ENCODE data around the gene PTP4A1. TPM values are rescaled to one million over a fixed set of nuclear protein-coding genes. Genes with fewer than 3 reads are reported as not detected.
"Not testable (repeated sequence)": the region's sequence is repeated elsewhere in the genome, so short reads cannot be mapped to it uniquely, and the experiment has no call there.

The PTP4A1 gene
- total and polyA plus RNA-seq, 9 donors, result 11.2 to 32.9 (median 24.0) TPM

- H3K36me3 ChIP-seq (ENCODE audit: control insufficient read depth, insufficient read depth, low read length), result peaks cover 10% of the 10 kb centered on the region
- DNase-seq, result no peak
- no peaks in the 10 kb centered on the region for H3K4me1 ChIP-seq (ENCODE audit: control insufficient read depth, insufficient read depth, low read length)
- no peaks in the 10 kb centered on the region for H3K9me3 ChIP-seq (replicated peaks; ENCODE audit: control insufficient read depth, low read depth, low read length)
- H3K27me3 ChIP-seq (ENCODE audit: control insufficient read depth, insufficient read depth, low read length), result no peaks in the 10 kb centered on the region
- H3K4me3 ChIP-seq (ENCODE audit: low read length), result no peak overlapping the region
- 86% methylated on average over 4 of the region's 6 CpGs for whole genome bisulfite sequencing (ENCODE audit: insufficient coverage)
- H3K27ac ChIP-seq (ENCODE audit: low read length), result no peak overlapping the region
Observed at GRCh38 chr6:63579937-63580703, 7.8 kb downstream of the PTP4A1 start.

- Histone ChIP-seq H3K36me3 (ENCODE audit: control insufficient read depth, insufficient read depth, low read length) (peaks cover 10% of the 10 kb centered on the region), H3K27me3 (ENCODE audit: control insufficient read depth, insufficient read depth, low read length) (no peaks in the 10 kb centered on the region), H3K4me3 (ENCODE audit: low read length) (no peak overlapping the region), H3K4me1 (ENCODE audit: control insufficient read depth, insufficient read depth, low read length) (no peaks in the 10 kb centered on the region), H3K27ac (ENCODE audit: low read length) (no peak overlapping the region), H3K9me3 (replicated peaks; ENCODE audit: control insufficient read depth, low read depth, low read length) (no peaks in the 10 kb centered on the region)
- no peak for DNase-seq
- no CpG with 5 or more reads among the region's 3 CpGs for WGBS (ENCODE audit: insufficient coverage)
Observed at GRCh38 chr6:63580704-63580961, 8.4 kb downstream of the PTP4A1 start.

- H3K36me3 ChIP-seq (ENCODE audit: control insufficient read depth, insufficient read depth, low read length), result peaks cover 7% of the 10 kb centered on the region
Observed at GRCh38 chr6:63581355-63582013, 9.2 kb downstream of the PTP4A1 start.

GRCh38 chr6:63582579-63583231 lies 10.4 kb downstream of the PTP4A1 start:
- H3K36me3 ChIP-seq (ENCODE audit: control insufficient read depth, insufficient read depth, low read length), result peaks cover 7% of the 10 kb centered on the region
- no peak overlapping the region for H3K4me3 ChIP-seq (ENCODE audit: low read length)
- H3K27me3 ChIP-seq (ENCODE audit: control insufficient read depth, insufficient read depth, low read length), result no peaks in the 10 kb centered on the region
- no peaks in the 10 kb centered on the region for H3K9me3 ChIP-seq (replicated peaks; ENCODE audit: control insufficient read depth, low read depth, low read length)
- DNase-seq, result no peak
- H3K27ac ChIP-seq (ENCODE audit: low read length), result no peak overlapping the region
- WGBS (ENCODE audit: insufficient coverage), result 93% methylated on average over 4 of the region's 4 CpGs
- no peaks in the 10 kb centered on the region for H3K4me1 ChIP-seq (ENCODE audit: control insufficient read depth, insufficient read depth, low read length)

More at GRCh38 chr6:63581355-63582013, 9.2 kb downstream of the PTP4A1 start:
- no CpG with 5 or more reads among the region's 2 CpGs for WGBS (ENCODE audit: insufficient coverage)
- Histone ChIP-seq H3K27ac (ENCODE audit: low read length) (no peak overlapping the region), H3K27me3 (ENCODE audit: control insufficient read depth, insufficient read depth, low read length) (no peaks in the 10 kb centered on the region), H3K9me3 (replicated peaks; ENCODE audit: control insufficient read depth, low read depth, low read length) (no peaks in the 10 kb centered on the region), H3K4me3 (ENCODE audit: low read length) (no peak overlapping the region), H3K4me1 (ENCODE audit: control insufficient read depth, insufficient read depth, low read length) (no peaks in the 10 kb centered on the region)
- DNase-seq, result no peak

- DNase-seq, result no peak
- whole genome bisulfite sequencing (ENCODE audit: insufficient coverage), result no CpG with 5 or more reads among the region's 4 CpGs
- Histone ChIP-seq H3K27ac (ENCODE audit: low read length) (no peak overlapping the region), H3K9me3 (replicated peaks; ENCODE audit: control insufficient read depth, low read depth, low read length) (no peaks in the 10 kb centered on the region), H3K4me1 (ENCODE audit: control insufficient read depth, insufficient read depth, low read length) (no peaks in the 10 kb centered on the region), H3K27me3 (ENCODE audit: control insufficient read depth, insufficient read depth, low read length) (no peaks in the 10 kb centered on the region), H3K36me3 (ENCODE audit: control insufficient read depth, insufficient read depth, low read length) (peaks cover 7% of the 10 kb centered on the region), H3K4me3 (ENCODE audit: low read length) (no peak overlapping the region)
Observed at GRCh38 chr6:63584125-63584514, 11.8 kb downstream of the PTP4A1 start.

GRCh38 chr6:63584566-63584965 lies 12.3 kb downstream of the PTP4A1 start:
- Histone ChIP-seq H3K4me3 (ENCODE audit: low read length) (no peak overlapping the region), H3K9me3 (replicated peaks; ENCODE audit: control insufficient read depth, low read depth, low read length) (no peaks in the 10 kb centered on the region), H3K36me3 (ENCODE audit: control insufficient read depth, insufficient read depth, low read length) (peaks cover 7% of the 10 kb centered on the region), H3K27ac (ENCODE audit: low read length) (no peak overlapping the region), H3K27me3 (ENCODE audit: control insufficient read depth, insufficient read depth, low read length) (no peaks in the 10 kb centered on the region), H3K4me1 (ENCODE audit: control insufficient read depth, insufficient read depth, low read length) (no peaks in the 10 kb centered on the region)
- no peak for DNase-seq
- 92% methylated on average over 2 of the region's 8 CpGs for WGBS (ENCODE audit: insufficient coverage)

GRCh38 chr6:63585652-63586051 lies 13.4 kb downstream of the PTP4A1 start:
- not testable (repeated sequence) for H3K27ac ChIP-seq (ENCODE audit: low read length); H3K4me3 ChIP-seq (ENCODE audit: low read length); H3K4me1 ChIP-seq (ENCODE audit: control insufficient read depth, insufficient read depth, low read length); DNase-seq; H3K36me3 ChIP-seq (ENCODE audit: control insufficient read depth, insufficient read depth, low read length); H3K27me3 ChIP-seq (ENCODE audit: control insufficient read depth, insufficient read depth, low read length); H3K9me3 ChIP-seq (replicated peaks; ENCODE audit: control insufficient read depth, low read depth, low read length)
- 83% methylated on average over 1 of the region's 2 CpGs for WGBS (ENCODE audit: insufficient coverage)

- no peaks in the 10 kb centered on the region for H3K27me3 ChIP-seq (ENCODE audit: control insufficient read depth, insufficient read depth, low read length)
- WGBS (ENCODE audit: insufficient coverage), result no CpG with 5 or more reads among the region's 2 CpGs
- H3K36me3 ChIP-seq (ENCODE audit: control insufficient read depth, insufficient read depth, low read length), result no peaks in the 10 kb centered on the region
- no peak overlapping the region for H3K4me3 ChIP-seq (ENCODE audit: low read length)
- no peaks in the 10 kb centered on the region for H3K4me1 ChIP-seq (ENCODE audit: control insufficient read depth, insufficient read depth, low read length)
- H3K27ac ChIP-seq (ENCODE audit: low read length), result no peak overlapping the region
- no peak for DNase-seq
- H3K9me3 ChIP-seq (replicated peaks; ENCODE audit: control insufficient read depth, low read depth, low read length), result no peaks in the 10 kb centered on the region
Observed at GRCh38 chr6:63589952-63590411, 17.7 kb downstream of the PTP4A1 start.

- Histone ChIP-seq H3K4me3 (ENCODE audit: low read length) (no peak overlapping the region), H3K9me3 (replicated peaks; ENCODE audit: control insufficient read depth, low read depth, low read length) (no peaks in the 10 kb centered on the region), H3K4me1 (ENCODE audit: control insufficient read depth, insufficient read depth, low read length) (peaks cover under 1% of the 10 kb centered on the region), H3K27me3 (ENCODE audit: control insufficient read depth, insufficient read depth, low read length) (no peaks in the 10 kb centered on the region), H3K27ac (ENCODE audit: low read length) (no peak overlapping the region), H3K36me3 (ENCODE audit: control insufficient read depth, insufficient read depth, low read length) (no peaks in the 10 kb centered on the region)
- DNase-seq, result no peak
- 83% methylated on average over 6 of the region's 7 CpGs for WGBS (ENCODE audit: insufficient coverage)
Observed at GRCh38 chr6:63592886-63593285, 20.6 kb downstream of the PTP4A1 start.

All from muscle of leg (tissue), 11 donors.